Large intestine (tissue), 12 donors: Measurements from ENCODE around the gene NDUFA3. TPM values are rescaled to one million over a fixed set of nuclear protein-coding genes. Genes with fewer than 3 reads are reported as not detected.

ENCODE experiments used
- DNase-seq, 2 donors: peaks; one replicate each; pipeline versions ENCODE4 v3.0.0 to v3.0.0-alpha.2; 2013
- H3K27ac ChIP-seq: one replicate; pipeline ENCODE4 v1.5.1; 2013; ENCODE audit warnings: low read length
- H3K27me3 ChIP-seq: 2 replicates; pipeline ENCODE4 v1.6.1; 2013; ENCODE audit warnings: low read length; ENCODE audit not compliant: control insufficient read depth, insufficient read depth
- H3K36me3 ChIP-seq: 2 replicates; pipeline ENCODE4 v1.6.1; 2013; ENCODE audit warnings: low read length; ENCODE audit not compliant: control insufficient read depth, insufficient read depth
- H3K4me1 ChIP-seq: one replicate; pipeline ENCODE4 v1.6.1; 2013; ENCODE audit warnings: low read length; ENCODE audit not compliant: control insufficient read depth, insufficient read depth
- H3K4me3 ChIP-seq: one replicate; pipeline ENCODE4 v1.5.1; 2013; ENCODE audit warnings: low read length
- H3K9me3 ChIP-seq: one replicate; pipeline ENCODE4 v1.6.1; 2013; ENCODE audit warnings: mild to moderate bottlenecking, low read depth, low read length, moderate library complexity; ENCODE audit not compliant: control insufficient read depth
- WGBS: methylation state at CpG from one replicate; pipeline ENCODE4 v1.1.5; 2013; ENCODE audit warnings: low lambda C conversion rate; ENCODE audit not compliant: insufficient coverage; 5-methylcytosine and 5-hydroxymethylcytosine counted together
- long read RNA-seq, 11 donors: transcript quantifications; one replicate each; lab custom pipeline, GENCODE V29; 2026
- polyA plus RNA-seq: library from polyadenylated mRNA; unstranded; fragments of 120-200 nt; gene quantifications from one replicate; pipeline ENCODE4 v1.2.1, GENCODE V29; 2013

The NDUFA3 gene
- polyA plus RNA-seq = 132 TPM
- long read RNA-seq, donor 1, transcript NDUFA3-214 (4 exons, 963 nt) = major isoform, 48 of 74 reads
- long read RNA-seq, donor 1, transcript NDUFA3-213 (3 exons, 541 nt) = minor isoform, 9 of 74 reads
- long read RNA-seq, donor 1, partial matches to known transcripts = 5 of 74 reads
- long read RNA-seq, donor 1, other reads (novel, unspliced or antisense) = 9 of 74 reads
- long read RNA-seq, donor 2, transcript NDUFA3-213 (3 exons, 541 nt) = minor isoform, 22 of 126 reads
- long read RNA-seq, donor 2, transcript NDUFA3-214 (4 exons, 963 nt) = major isoform, 86 of 126 reads
- long read RNA-seq, donor 2, transcript NDUFA3-202 (5 exons, 435 nt) = minor isoform, 6 of 126 reads
- long read RNA-seq, donor 2, partial matches to known transcripts = 7 of 126 reads
- long read RNA-seq, donor 2, other reads (novel, unspliced or antisense) = 0 of 126 reads
- long read RNA-seq, donor 3, transcript NDUFA3-214 (4 exons, 963 nt) = major isoform, 197 of 349 reads
- long read RNA-seq, donor 3, transcript NDUFA3-202 (5 exons, 435 nt) = minor isoform, 11 of 349 reads
- long read RNA-seq, donor 3, transcript NDUFA3-213 (3 exons, 541 nt) = minor isoform, 43 of 349 reads
- long read RNA-seq, donor 3, partial matches to known transcripts = 64 of 349 reads
- long read RNA-seq, donor 3, other reads (novel, unspliced or antisense) = 27 of 349 reads
- long read RNA-seq, donor 4, transcript NDUFA3-214 (4 exons, 963 nt) = major isoform, 16 of 21 reads
- long read RNA-seq, donor 4, partial matches to known transcripts = 0 of 21 reads
- long read RNA-seq, donor 4, other reads (novel, unspliced or antisense) = 0 of 21 reads
- long read RNA-seq, donor 5, transcript NDUFA3-202 (5 exons, 435 nt) = minor isoform, 6 of 84 reads
- long read RNA-seq, donor 5, transcript NDUFA3-213 (3 exons, 541 nt) = minor isoform, 15 of 84 reads
- long read RNA-seq, donor 5, transcript NDUFA3-214 (4 exons, 963 nt) = major isoform, 50 of 84 reads
- long read RNA-seq, donor 5, partial matches to known transcripts = 0 of 84 reads
- long read RNA-seq, donor 5, other reads (novel, unspliced or antisense) = 12 of 84 reads
- long read RNA-seq, donor 6, transcript NDUFA3-213 (3 exons, 541 nt) = minor isoform, 36 of 198 reads
- long read RNA-seq, donor 6, transcript NDUFA3-202 (5 exons, 435 nt) = minor isoform, 7 of 198 reads
- long read RNA-seq, donor 6, transcript NDUFA3-214 (4 exons, 963 nt) = major isoform, 124 of 198 reads
- long read RNA-seq, donor 6, partial matches to known transcripts = 21 of 198 reads
- long read RNA-seq, donor 6, other reads (novel, unspliced or antisense) = 9 of 198 reads
- long read RNA-seq, donor 7, transcript NDUFA3-213 (3 exons, 541 nt) = minor isoform, 6 of 89 reads
- long read RNA-seq, donor 7, transcript NDUFA3-214 (4 exons, 963 nt) = major isoform, 77 of 89 reads
- long read RNA-seq, donor 7, partial matches to known transcripts = 0 of 89 reads
- long read RNA-seq, donor 7, other reads (novel, unspliced or antisense) = 0 of 89 reads
- long read RNA-seq, donor 8, transcript NDUFA3-214 (4 exons, 963 nt) = major isoform, 200 of 287 reads
- long read RNA-seq, donor 8, transcript NDUFA3-202 (5 exons, 435 nt) = minor isoform, 11 of 287 reads
- long read RNA-seq, donor 8, transcript NDUFA3-213 (3 exons, 541 nt) = minor isoform, 52 of 287 reads
- long read RNA-seq, donor 8, partial matches to known transcripts = 7 of 287 reads
- long read RNA-seq, donor 8, other reads (novel, unspliced or antisense) = 12 of 287 reads
- long read RNA-seq, donor 9, transcript NDUFA3-214 (4 exons, 963 nt) = major isoform, 102 of 147 reads
- long read RNA-seq, donor 9, transcript NDUFA3-213 (3 exons, 541 nt) = minor isoform, 30 of 147 reads
- long read RNA-seq, donor 9, partial matches to known transcripts = 6 of 147 reads
- long read RNA-seq, donor 9, other reads (novel, unspliced or antisense) = 0 of 147 reads
- long read RNA-seq, donor 10, transcript NDUFA3-214 (4 exons, 963 nt) = major isoform, 134 of 230 reads
- long read RNA-seq, donor 10, transcript NDUFA3-202 (5 exons, 435 nt) = minor isoform, 10 of 230 reads
- long read RNA-seq, donor 10, transcript NDUFA3-213 (3 exons, 541 nt) = minor isoform, 27 of 230 reads
- long read RNA-seq, donor 10, partial matches to known transcripts = 17 of 230 reads
- long read RNA-seq, donor 10, other reads (novel, unspliced or antisense) = 40 of 230 reads
- long read RNA-seq, donor 11, transcript NDUFA3-213 (3 exons, 541 nt) = minor isoform, 15 of 106 reads
- long read RNA-seq, donor 11, transcript NDUFA3-214 (4 exons, 963 nt) = major isoform, 85 of 106 reads
- long read RNA-seq, donor 11, partial matches to known transcripts = 0 of 106 reads
- long read RNA-seq, donor 11, other reads (novel, unspliced or antisense) = 0 of 106 reads

GRCh38 chr19:54102421-54103169 lies at the start of gene NDUFA3:
Gene NDUFA3, plus strand, starts transcription at chr19:54102855. Its CDS starts 24 bp downstream, at chr19:54102879.
- WGBS = 0% methylated on average over 1 of the region's 54 CpGs
- Histone ChIP-seq H3K4me1 (no peaks in the 10 kb centered on the region), H3K9me3 (no peaks in the 10 kb centered on the region), H3K27me3 (no peaks in the 10 kb centered on the region), H3K27ac (no peak within 1 kb of the TSS), H3K36me3 (peaks cover 18% of the 10 kb centered on the region), H3K4me3 (peak within 1 kb of the TSS; percentile 94)
- peak; percentile 99 to 100 for DNase-seq

- no peak overlapping the region for H3K4me3 ChIP-seq
- no peaks in the 10 kb centered on the region for H3K4me1 ChIP-seq
- no peak for DNase-seq
- H3K27ac ChIP-seq = no peak overlapping the region
- H3K27me3 ChIP-seq = no peaks in the 10 kb centered on the region
- H3K9me3 ChIP-seq = no peaks in the 10 kb centered on the region
- no CpG with 5 or more reads among the region's 9 CpGs for WGBS
- H3K36me3 ChIP-seq = no peaks in the 10 kb centered on the region
Measured at GRCh38 chr19:54062643-54063042, 40.0 kb upstream of the NDUFA3 start.

GRCh38 chr19:54063350-54064116 lies 39.1 kb upstream of the NDUFA3 start, which contains the start of gene VSTM1:
Gene VSTM1, minus strand, starts transcription at chr19:54063897. Its CDS starts 120 bp downstream, at chr19:54063777.
- no peaks in the 10 kb centered on the region for H3K36me3 ChIP-seq
- H3K4me1 ChIP-seq = no peaks in the 10 kb centered on the region
- H3K9me3 ChIP-seq = no peaks in the 10 kb centered on the region
- H3K4me3 ChIP-seq = no peak within 1 kb of the TSS
- H3K27ac ChIP-seq = no peak within 1 kb of the TSS
- no CpG with 5 or more reads among the region's 34 CpGs for WGBS
- no peak for DNase-seq
- no peaks in the 10 kb centered on the region for H3K27me3 ChIP-seq

- Histone ChIP-seq H3K27me3 (no peaks in the 10 kb centered on the region), H3K4me3 (no peak overlapping the region), H3K4me1 (no peaks in the 10 kb centered on the region), H3K27ac (no peak overlapping the region), H3K36me3 (no peaks in the 10 kb centered on the region), H3K9me3 (no peaks in the 10 kb centered on the region)
- WGBS = no CpG with 5 or more reads among the region's 5 CpGs
- DNase-seq = no peak
Measured at GRCh38 chr19:54069470-54069869, 33.2 kb upstream of the NDUFA3 start.

GRCh38 chr19:54073829-54074228 lies 28.8 kb upstream of the NDUFA3 start:
- H3K27me3 ChIP-seq = no peaks in the 10 kb centered on the region
- no peaks in the 10 kb centered on the region for H3K9me3 ChIP-seq
- no CpG with 5 or more reads among the region's 10 CpGs for WGBS
- no peaks in the 10 kb centered on the region for H3K4me1 ChIP-seq
- DNase-seq = no peak
- no peak overlapping the region for H3K4me3 ChIP-seq
- H3K36me3 ChIP-seq = no peaks in the 10 kb centered on the region
- no peak overlapping the region for H3K27ac ChIP-seq

GRCh38 chr19:54074851-54075250 lies 27.8 kb upstream of the NDUFA3 start:
- DNase-seq = no peak
- no CpG with 5 or more reads among the region's 9 CpGs for WGBS
- H3K4me1 ChIP-seq = no peaks in the 10 kb centered on the region

GRCh38 chr19:54077334-54077733 lies 25.3 kb upstream of the NDUFA3 start:
- DNase-seq = no peak
- Histone ChIP-seq H3K4me3 (no peak overlapping the region), H3K4me1 (no peaks in the 10 kb centered on the region), H3K36me3 (no peaks in the 10 kb centered on the region), H3K27me3 (no peaks in the 10 kb centered on the region), H3K27ac (no peak overlapping the region), H3K9me3 (no peaks in the 10 kb centered on the region)
- WGBS = 67% methylated on average over 3 of the region's 5 CpGs

More at GRCh38 chr19:54074851-54075250, 27.8 kb upstream of the NDUFA3 start:
- Histone ChIP-seq H3K9me3 (no peaks in the 10 kb centered on the region), H3K4me3 (no peak overlapping the region), H3K36me3 (no peaks in the 10 kb centered on the region), H3K27me3 (no peaks in the 10 kb centered on the region), H3K27ac (no peak overlapping the region)

- no peak within 1 kb of the TSS for H3K27ac ChIP-seq
- no CpG with 5 or more reads among the region's 7 CpGs for WGBS
- no peak for DNase-seq
Measured at GRCh38 chr19:54081032-54081431, 21.6 kb upstream of the NDUFA3 start, which contains the start of gene TARM1. Gene TARM1, minus strand, starts transcription at chr19:54081365. Its CDS starts 25 bp downstream, at chr19:54081340.

More at GRCh38 chr19:54081032-54081431, 21.6 kb upstream of the NDUFA3 start, which contains the start of gene TARM1:
- Histone ChIP-seq H3K4me1 (no peaks in the 10 kb centered on the region), H3K4me3 (no peak within 1 kb of the TSS), H3K27me3 (no peaks in the 10 kb centered on the region), H3K9me3 (no peaks in the 10 kb centered on the region), H3K36me3 (no peaks in the 10 kb centered on the region)
